Dermis blood vessel endothelial cell (primary cell): Measurements from ENCODE around the gene GPR45. TPM values are rescaled to one million over a fixed set of nuclear protein-coding genes. Genes with fewer than 3 reads are reported as not detected.

Experiments
- DNase-seq: peaks from one replicate; pipeline ENCODE4 v3.0.0; 2010
- total RNA-seq: library from RNA; depleted of rRNA; stranded (reverse); fragments of >200 nt; gene quantifications from 2 replicates; pipeline ENCODE4 v1.2.3, GENCODE V29; 2014

GPR45 gene
- total RNA-seq, 1 donor from 2014 or later = not detected

GRCh38 chr2:105254531-105255210 is 13.1 kb downstream of the GPR45 start:
- DNase-seq = no peak

GRCh38 chr2:105255979-105256378 is 14.4 kb downstream of the GPR45 start:
- DNase-seq = no peak

- no peak for DNase-seq
These were observed 15.0 kb downstream of the GPR45 start for GRCh38 chr2:105256431-105257047.

- DNase-seq = no peak
These were observed 16.4 kb downstream of the GPR45 start for GRCh38 chr2:105257981-105258380.

DNA sequence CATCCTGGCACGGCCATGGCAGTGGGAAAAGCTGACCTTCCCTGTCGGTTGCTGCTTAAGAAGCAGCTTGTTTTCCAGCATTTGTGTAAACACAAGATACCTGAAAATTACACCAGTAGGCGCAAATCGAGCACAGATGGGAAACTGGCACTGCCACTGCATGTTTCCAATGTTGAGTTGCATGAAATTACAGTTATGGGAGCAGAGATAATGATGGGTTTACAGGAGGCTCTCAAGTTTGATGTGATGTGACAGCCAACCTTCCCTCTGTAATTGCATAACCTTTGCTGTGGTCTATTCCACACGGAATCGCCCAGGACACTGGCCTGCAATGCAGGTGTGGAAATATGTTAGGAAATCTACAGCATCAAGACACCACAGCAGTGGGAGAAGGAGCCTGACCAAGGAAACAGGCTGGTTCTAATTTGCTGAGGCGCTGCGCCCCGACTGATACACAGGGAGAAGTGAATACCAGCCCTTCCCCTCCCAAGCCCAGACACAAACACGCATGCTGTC is 17.4 kb downstream of the GPR45 start:
- no peak for DNase-seq

GRCh38 chr2:105261061-105261460 is 19.5 kb downstream of the GPR45 start:
- DNase-seq = no peak

GRCh38 chr2:105262651-105263091 is 21.1 kb downstream of the GPR45 start:
- DNase-seq = no peak

DNA sequence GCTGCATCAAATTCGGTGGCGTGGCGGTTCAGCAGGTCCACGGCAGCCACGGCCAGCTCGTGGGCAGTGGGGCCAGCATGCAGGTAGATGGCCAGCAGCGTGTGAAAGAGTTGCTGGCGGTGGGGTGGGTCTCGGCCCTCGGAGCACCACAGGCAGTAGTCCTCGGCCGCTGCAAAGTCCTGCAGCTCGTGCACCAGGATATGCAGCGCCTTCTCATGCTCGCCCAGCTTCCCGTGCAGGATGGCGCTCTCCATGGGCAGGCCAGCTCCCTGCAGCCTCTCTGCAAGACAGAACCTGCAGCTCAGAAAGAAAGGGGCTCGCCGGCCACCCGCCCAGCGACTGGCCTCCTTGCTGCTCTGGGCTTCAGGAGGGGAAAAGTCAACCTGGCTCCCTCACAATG is 27.9 kb downstream of the GPR45 start:
- DNase-seq = no peak

- no peak for DNase-seq
These were observed 30.0 kb downstream of the GPR45 start for GRCh38 chr2:105271393-105272045.

DNA sequence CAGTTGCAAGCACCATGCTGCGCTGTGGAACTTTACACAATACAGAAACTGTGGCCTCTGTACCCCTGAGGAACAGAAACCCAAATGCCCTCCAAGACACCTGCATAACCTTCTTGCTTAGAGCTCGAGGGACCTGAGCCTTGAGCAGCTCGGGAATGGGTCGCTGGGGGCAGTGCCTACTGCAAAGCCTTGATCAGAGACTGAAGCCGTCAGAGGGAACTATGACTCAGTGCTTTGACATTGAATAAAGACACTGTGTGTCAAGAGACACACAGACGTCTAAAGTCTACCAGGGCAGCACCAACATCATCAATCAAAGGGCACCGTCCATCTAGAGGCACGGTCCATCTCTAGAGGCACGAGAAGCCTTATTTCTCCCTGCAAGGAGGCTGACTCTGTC is 30.6 kb downstream of the GPR45 start:
- no peak for DNase-seq

GRCh38 chr2:105274046-105274445 is 32.5 kb downstream of the GPR45 start:
- peak; percentile 83 for DNase-seq

- no peak for DNase-seq
These were observed 37.1 kb downstream of the GPR45 start for GRCh38 chr2:105278654-105279053.

DNA sequence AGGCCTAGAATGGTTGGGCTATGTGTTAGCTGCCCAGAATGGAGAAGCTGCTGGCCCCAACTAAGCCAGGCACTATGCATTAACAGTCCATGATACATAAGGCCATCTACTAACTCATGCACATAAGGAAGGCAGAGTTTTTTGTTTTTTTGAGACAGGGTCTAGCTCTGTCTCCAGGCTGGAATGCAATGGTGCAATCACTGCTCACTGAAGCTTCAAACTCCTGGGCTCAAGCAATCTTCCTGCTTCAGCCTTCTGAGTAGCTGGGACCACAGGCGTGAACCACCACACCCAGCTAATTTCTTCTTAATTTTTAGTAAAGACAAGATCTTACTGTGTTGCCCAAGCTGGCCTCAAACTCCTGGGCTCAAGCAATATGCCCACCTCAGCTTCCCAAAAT is 37.6 kb downstream of the GPR45 start:
- DNase-seq = no peak

DNA sequence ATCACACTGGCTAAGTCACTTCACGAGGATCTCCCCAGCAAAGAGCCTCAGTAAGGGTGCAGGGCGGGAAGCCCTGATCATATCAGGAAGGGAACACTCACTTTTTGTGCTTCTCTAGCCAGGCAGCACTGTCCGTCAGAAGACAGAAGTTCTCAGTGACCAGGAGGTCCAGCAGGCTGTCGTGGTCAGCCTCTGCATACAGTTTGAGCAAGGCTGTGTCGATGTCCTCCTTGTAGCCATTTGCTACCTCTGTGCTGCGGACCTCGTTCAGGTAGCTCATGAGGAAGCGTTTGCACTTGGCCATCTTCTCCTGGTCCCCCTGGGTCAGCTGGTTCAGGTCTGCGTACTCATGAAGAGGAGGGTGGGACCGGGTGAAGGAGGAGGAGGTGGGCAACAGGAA is 38.7 kb downstream of the GPR45 start:
- no peak for DNase-seq

- DNase-seq = no peak
These were observed 42.0 kb downstream of the GPR45 start for GRCh38 chr2:105283532-105283931.

DNA sequence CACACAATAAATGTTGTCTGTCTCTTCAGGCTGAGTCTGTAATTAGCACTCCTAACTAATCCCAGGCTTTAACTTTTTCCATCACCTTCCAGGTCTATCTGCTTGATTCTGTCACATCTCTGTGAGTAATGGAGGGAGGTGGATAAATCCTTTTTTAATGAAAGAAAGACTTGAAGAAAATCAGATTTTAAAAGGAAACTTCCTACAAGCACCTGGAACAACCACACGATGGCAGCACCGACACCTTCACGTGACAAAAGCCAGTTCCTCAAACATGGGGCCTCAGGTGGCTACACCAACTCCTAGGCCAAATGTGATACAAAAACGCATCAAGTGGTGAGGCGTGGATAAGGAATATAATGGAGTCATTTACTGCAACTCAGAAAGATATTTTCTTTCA is 46.1 kb downstream of the GPR45 start:
- DNase-seq = peak; percentile 76

DNA sequence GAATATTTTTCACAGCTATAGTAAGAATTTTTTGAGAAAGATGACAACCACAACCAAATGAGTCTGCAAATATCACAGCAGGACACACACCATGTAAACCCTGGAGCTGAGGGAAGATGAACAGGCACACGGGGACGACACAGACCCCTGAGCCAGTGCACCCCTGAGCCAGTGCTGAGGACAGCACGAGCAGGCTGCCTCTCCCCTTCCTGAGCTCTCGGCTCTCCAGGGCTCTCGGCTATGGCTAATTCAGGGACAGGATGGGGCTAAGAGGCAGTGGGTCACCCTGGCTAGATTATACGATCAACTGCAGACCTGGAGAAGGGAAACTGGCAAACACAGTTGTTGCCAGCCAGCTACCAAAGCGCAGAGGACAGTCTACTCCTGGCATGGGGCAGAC is 46.6 kb downstream of the GPR45 start:
- DNase-seq = no peak

GRCh38 chr2:105290981-105291660 is 49.6 kb downstream of the GPR45 start:
- no peak for DNase-seq

GRCh38 chr2:105291981-105292380 is 50.4 kb downstream of the GPR45 start:
- no peak for DNase-seq
